ENCODE results near the gene COPB2.
"Not testable (repeated sequence)": the region's sequence is repeated elsewhere in the genome, so short reads cannot be mapped to it uniquely, and the experiment has no call there.

The COPB2 gene

GRCh38 chr3:139389552-139390368, at the start of gene COPB2:
Gene COPB2 (minus strand): TSS chr3:139389647. CDS start chr3:139389550, 97 bp downstream.
- peak; percentile 99 for DNase-seq (ENCODE audit: low spot score)

GRCh38 chr3:139434764-139435307, 45.4 kb upstream of the COPB2 start:
- DNase-seq (ENCODE audit: low spot score) = no peak

- no peak for DNase-seq (ENCODE audit: low spot score)
Observed at GRCh38 chr3:139434228-139434627, 44.8 kb upstream of the COPB2 start.

DNA sequence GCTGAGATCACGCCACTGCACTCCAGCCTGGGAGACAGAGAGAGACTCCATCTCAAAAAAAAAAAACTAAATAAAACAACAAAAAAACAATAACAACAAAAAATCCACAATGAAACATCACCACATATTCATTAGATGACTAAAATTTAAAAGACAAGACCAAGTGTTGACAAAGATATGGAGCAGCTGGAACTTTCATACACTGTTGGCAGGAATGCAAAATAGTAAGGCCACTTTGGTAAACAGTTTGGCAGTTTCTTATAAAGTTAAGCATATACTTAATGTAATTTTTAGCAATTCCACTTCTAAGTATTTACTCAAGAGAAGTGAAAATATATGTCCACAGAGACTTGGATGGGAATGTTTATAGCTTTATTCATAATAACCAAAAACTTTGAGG, 43.6 kb upstream of the COPB2 start:
- DNase-seq (ENCODE audit: low spot score) = no peak

DNA sequence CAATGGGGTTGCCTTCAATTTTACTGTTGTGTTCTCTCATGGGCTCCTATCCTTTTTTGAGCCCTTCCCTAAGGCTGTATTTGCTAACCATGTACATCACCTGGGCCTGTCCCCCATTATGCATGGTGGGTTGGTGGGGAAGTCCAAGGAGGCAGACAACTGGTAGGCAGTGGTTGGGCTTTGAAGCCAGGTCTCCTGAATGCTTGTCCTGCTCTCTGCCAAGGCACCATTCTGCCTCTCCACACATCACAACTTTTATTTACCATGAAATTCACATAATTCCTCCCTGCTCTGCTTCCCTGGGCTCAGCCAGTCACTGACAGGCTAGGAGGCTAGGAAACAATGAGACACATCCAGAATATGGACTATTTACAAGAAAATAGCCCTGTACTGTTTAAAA, 41.0 kb upstream of the COPB2 start:
- no peak for DNase-seq (ENCODE audit: low spot score)

- peak; percentile 85 for DNase-seq (ENCODE audit: low spot score)
Observed at GRCh38 chr3:139427283-139428060, 38.0 kb upstream of the COPB2 start.

DNA sequence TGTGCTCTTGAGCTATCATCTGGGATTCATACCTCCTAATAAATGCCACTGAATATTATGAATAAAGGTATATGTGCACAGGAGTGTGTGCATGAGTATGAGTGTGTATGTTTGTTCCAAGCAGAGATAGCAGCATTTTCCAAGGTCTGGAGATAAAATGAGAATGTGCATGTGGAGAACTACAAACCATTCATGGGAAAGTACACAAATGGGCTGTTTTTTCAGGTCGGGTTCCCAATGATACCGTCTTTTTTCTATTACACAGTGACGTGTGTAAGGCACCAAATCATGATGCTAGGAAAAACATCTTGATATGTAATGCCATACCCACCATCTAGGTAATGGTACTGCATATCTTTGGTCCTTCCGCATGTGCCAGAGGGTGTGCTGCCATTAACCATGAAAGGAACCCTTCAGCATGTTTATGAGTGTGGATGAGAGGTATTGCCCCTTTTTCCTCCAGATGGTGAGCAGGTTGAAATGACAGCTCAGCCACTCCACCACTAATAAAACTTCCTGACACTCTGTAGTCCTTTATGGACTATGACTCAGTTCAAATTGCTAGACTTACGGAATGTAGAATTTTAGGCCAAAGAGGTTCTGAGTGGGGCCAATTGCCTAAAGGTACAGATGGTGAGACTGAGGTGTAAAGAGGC, 36.4 kb upstream of the COPB2 start:
- DNase-seq (ENCODE audit: low spot score) = no peak

DNA sequence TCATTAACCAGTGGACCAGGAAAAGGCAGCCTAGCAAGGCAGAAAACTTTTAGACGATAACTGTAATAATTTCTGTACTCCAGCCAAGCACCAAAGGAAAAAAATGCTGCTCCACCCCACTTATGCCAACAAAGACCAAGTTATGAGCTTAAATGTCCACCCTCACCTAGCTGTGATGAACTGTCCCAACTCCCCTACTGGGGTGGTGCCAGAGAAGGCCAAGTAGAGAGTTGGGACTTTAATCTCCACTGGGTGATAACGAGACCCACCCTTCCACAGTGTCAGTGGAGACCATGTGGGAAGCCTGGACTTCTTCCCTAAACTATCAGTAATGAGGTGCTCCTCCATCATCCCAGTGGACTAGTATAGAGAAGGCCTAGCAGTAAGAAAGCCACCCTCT, 33.8 kb upstream of the COPB2 start:
- no peak for DNase-seq (ENCODE audit: low spot score)

- DNase-seq (ENCODE audit: low spot score) = no peak
Observed at GRCh38 chr3:139421460-139421859, 32.0 kb upstream of the COPB2 start.

- no peak for DNase-seq (ENCODE audit: low spot score)
Observed at GRCh38 chr3:139421040-139421439, 31.6 kb upstream of the COPB2 start.

- no peak for DNase-seq (ENCODE audit: low spot score)
Observed at GRCh38 chr3:139418144-139418543, 28.7 kb upstream of the COPB2 start.

DNA sequence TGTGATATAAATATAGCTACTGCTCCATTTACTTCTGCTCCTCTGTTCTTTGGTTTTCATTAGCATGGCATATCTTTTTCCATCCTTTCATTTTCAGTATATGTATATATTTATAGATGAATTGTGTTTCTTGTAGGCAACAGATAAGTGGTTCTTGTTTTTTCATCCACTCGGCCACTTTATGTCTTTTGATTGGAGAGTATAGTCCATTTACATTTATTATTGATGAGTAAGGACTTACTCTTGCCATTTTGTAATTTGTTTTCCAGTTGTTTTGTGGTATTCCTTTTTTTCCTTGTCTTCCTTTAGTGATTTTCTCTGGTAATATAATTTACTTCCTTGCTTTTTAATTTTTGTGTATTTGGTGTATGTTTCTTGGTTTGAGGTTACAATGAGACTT, 26.8 kb upstream of the COPB2 start:
- no peak for DNase-seq (ENCODE audit: low spot score)

GRCh38 chr3:139414608-139415224, 25.3 kb upstream of the COPB2 start:
- no peak for DNase-seq (ENCODE audit: low spot score)

DNA sequence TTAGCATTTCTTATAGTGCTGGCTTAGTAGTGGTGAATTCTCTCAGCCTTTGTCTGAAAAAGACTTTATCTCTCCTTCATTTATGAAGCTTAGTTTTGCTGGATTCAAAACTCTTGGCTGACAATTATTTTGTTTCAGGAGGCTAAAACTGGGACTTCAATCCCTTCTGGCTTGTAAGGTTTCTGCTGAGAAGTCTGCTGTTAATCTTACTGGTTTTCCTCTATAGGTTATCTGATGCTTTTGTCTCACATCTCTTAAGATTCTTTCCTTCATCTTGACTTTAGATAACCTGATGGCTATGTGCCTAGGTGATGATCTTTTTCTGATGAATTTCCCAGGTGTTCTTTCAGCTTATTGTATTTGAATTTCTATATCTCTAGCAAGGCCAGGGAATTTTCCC, 23.4 kb upstream of the COPB2 start:
- DNase-seq (ENCODE audit: low spot score) = not testable (repeated sequence)

DNA sequence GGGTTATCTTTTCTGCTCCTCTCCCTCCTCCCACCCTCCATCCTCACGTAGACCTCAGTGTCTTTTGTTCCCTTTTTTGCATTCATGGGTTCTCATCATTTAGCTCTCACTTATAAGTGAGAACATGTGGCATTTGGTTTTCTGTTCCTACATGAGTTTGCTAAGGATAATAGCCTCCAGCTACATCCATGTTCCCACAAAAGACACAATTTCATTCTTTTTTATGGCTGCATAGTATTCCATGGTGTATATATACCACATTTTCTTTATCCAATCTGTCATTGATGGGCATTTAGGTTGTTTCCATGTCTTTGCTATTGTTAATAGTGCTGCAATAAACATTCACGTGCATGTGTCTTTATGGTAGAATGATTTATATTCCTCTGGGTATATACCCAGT, 11.7 kb upstream of the COPB2 start:
- DNase-seq (ENCODE audit: low spot score) = not testable (repeated sequence)

GRCh38 chr3:139396707-139397106, 7.3 kb upstream of the COPB2 start:
- DNase-seq (ENCODE audit: low spot score) = no peak

GRCh38 chr3:139394116-139394515, 4.7 kb upstream of the COPB2 start:
- DNase-seq (ENCODE audit: low spot score) = no peak

GRCh38 chr3:139388821-139389551, 461 bp downstream of the COPB2 start:
- peak; percentile 58 for DNase-seq (ENCODE audit: low spot score)

GRCh38 chr3:139388077-139388476, 1.4 kb downstream of the COPB2 start:
- no peak for DNase-seq (ENCODE audit: low spot score)

DNA sequence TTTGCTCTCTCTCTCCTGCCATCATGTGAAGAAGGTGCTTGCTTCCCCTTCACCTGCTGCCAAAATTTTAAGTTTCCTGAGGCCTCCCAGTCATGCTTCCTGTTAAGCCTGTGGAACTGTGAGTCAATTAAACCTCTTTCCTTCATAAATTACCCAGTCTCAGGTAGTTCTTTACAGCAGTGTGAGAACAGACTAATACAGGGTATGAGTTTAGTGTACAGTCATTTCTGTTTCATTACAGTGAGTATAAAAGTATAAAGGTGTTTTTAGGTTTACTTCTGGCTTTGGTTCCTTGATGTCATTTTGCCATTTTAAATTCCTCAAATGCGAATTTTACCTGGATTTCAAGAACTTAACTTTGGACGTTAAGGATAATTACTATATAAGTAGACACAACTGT, 7.2 kb downstream of the COPB2 start:
- not testable (repeated sequence) for DNase-seq (ENCODE audit: low spot score)

GRCh38 chr3:139380575-139380974, 8.9 kb downstream of the COPB2 start:
- DNase-seq (ENCODE audit: low spot score) = no peak

Data from NAMALWA (cell line).